ENCODE measurements around the gene PLXNC1. TPM values are rescaled to one million over a fixed set of nuclear protein-coding genes. Genes with fewer than 3 reads are reported as not detected.
"Not testable (repeated sequence)": the region's sequence is repeated elsewhere in the genome, so short reads cannot be mapped to it uniquely, and the experiment has no call there.

The PLXNC1 gene
- total RNA-seq, 1 donor from 2014 or later, result 10.3 TPM

DNA sequence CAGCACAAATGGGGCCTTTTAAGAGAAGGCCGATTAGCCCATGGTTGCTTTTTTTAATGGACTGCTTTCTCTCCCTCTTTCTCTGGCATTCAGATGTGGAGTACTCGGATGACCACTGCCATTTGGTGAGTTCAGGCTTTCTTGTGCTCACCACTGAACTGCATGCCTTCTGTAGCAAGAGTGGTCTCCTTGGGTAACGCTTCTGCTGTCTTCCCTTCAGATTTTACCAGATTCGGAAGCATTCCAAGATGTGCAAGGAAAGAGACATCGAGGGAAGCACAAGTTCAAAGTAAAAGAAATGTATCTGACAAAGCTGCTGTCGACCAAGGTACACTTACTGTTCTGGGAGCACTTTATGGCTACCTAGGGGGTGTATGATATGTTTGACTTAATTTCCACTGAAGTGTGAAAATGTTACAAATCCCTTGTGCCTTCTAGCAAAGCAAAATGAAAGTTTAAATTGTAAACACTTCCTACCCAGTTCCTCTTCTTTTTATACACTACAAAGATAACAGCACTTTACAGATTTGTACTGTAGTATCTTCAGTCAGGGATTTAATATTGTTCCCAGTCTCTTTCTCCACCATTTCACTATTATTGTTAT lies 148.8 kb downstream of the PLXNC1 start:
- no peak for DNase-seq (ENCODE audit: low spot score)

GRCh38 chr12:94297876-94298505 lies 149.6 kb downstream of the PLXNC1 start:
- DNase-seq (ENCODE audit: low spot score), result no peak

DNA sequence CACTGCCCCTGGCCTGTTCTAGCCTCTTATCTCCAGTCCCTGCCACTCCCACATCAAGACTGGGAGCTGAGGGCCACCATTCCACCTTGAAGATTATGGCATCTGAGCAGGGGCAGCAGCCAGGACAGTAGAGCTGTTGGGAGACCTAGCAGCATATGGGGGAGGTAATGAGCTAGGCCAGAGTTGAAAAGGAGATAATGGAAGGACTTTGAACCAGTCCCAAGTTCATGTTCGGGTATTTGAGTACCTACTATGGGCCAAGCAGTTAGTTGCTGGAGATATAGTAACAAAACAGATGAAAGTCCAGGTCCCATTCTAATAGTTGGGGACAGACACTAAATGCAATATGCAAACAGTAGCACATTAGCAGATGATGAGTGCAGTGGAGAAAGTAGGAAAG lies 151.5 kb downstream of the PLXNC1 start:
- DNase-seq (ENCODE audit: low spot score), result no peak

DNA sequence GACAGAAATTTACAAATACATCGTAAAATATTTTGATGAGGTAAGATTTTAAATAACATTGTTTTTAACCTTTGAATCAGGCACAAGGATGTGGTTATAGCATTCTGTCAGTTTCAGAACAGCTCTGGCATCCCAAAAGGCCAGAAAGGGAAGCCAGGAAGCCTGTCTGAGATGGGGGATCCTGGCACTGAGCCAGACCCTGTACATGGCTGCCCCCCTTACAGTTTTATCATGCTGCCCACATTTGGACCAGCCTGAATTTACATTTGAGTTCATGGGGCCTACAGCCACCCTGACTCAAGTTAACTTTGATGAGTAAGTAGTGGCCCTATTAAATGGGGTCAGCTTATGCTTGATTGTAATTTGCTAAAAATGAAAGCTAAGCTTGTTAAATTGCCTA lies 155.6 kb downstream of the PLXNC1 start:
- no peak for DNase-seq (ENCODE audit: low spot score)

GRCh38 chr12:94304566-94305061 lies 156.2 kb downstream of the PLXNC1 start:
- no peak for DNase-seq (ENCODE audit: low spot score)

GRCh38 chr12:94305130-94305957 lies 157.0 kb downstream of the PLXNC1 start:
- DNase-seq (ENCODE audit: low spot score), result no peak

GRCh38 chr12:94308612-94309011 lies 160.2 kb downstream of the PLXNC1 start:
- DNase-seq (ENCODE audit: low spot score), result no peak

DNA sequence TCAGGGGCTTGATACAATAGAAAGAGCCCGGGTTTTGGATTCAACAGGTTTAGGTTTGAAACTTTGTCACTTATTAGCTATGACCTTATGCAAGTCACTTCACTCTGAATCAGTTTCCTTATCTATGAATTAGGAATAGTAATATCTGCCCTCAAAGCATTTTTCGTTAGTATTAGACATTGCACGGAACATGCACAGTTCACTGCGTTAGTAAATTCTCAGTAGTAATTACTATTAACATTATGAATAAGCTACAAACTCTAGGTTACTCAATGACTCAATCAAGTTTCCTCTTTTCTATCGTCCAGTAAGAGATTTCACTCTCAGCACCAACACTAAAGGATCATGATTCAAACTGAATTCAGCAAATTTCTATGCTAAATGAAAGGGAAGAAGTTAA lies 161.0 kb downstream of the PLXNC1 start:
- no peak for DNase-seq (ENCODE audit: low spot score)

- no peak for DNase-seq (ENCODE audit: low spot score)
These were observed 164.0 kb downstream of the PLXNC1 start for GRCh38 chr12:94312378-94312777.

GRCh38 chr12:94316600-94316999 lies 168.2 kb downstream of the PLXNC1 start:
- not testable (repeated sequence) for DNase-seq (ENCODE audit: low spot score)

DNA sequence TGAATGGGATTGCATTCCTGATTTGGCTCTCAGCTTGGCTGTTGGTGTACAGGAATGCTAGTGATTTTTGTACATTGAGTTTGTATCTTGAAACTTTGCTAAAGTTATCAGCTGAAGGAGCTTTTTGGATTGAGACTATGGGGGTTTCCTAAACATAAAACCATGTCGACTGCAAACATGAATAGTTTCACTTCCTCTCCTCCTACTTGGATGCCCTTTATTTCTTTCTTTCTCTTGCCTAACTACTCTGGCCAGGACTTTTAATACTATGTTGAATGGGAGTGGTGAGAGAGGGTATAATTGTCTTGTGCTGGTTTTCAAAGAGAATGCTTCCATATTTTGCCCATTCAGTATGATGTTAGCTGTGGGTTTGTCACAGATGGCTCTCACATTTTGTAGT lies 169.8 kb downstream of the PLXNC1 start:
- DNase-seq (ENCODE audit: low spot score), result no peak

GRCh38 chr12:94320109-94320508 lies 171.7 kb downstream of the PLXNC1 start:
- no peak for DNase-seq (ENCODE audit: low spot score)

DNA sequence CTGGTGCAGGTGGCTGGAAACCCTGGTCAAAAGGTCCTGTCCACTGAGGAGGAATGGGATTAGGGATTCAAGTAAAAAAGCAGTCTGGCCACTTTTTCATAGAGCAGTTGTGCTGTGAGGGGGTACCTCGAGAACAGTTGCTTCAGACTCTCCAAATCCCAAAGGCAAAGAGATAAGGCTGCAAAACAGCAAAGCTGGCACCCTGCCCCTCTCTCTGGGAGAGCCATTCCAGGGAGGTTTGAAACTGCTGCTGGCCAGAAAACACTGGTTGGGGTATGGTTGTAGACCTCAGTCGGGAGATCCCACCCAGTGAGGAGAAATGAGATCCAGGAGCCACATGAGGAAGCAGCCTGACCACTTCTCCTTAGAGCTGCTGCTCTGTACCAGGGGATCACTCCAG lies 174.0 kb downstream of the PLXNC1 start:
- no peak for DNase-seq (ENCODE audit: low spot score)

GRCh38 chr12:94326234-94326633 lies 177.9 kb downstream of the PLXNC1 start:
- DNase-seq (ENCODE audit: low spot score), result no peak

GRCh38 chr12:94326727-94327126 lies 178.3 kb downstream of the PLXNC1 start:
- no peak for DNase-seq (ENCODE audit: low spot score)

DNA sequence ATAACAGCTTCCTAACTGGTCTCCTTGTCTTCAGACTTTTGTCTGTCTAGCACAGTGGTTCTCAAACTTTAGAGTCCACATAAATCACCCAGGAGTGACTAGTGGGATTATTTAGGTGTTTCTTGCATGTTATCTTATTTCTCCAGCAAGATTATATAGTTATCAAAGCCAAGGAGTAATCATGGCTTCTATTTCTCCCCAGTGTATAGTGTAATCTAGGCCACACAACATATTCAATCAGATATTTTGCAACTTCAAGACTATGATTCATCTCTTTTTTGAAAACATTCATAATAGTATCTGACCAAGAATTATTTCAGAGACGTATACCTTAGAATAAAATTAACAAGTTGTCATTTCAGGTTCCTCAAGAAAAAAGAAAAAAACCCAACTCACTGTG lies 179.4 kb downstream of the PLXNC1 start:
- DNase-seq (ENCODE audit: low spot score), result no peak

- DNase-seq (ENCODE audit: low spot score), result no peak
These were observed 181.0 kb downstream of the PLXNC1 start for GRCh38 chr12:94329366-94329765.

- no peak for DNase-seq (ENCODE audit: low spot score)
These were observed 185.0 kb downstream of the PLXNC1 start for GRCh38 chr12:94333396-94333795.

DNA sequence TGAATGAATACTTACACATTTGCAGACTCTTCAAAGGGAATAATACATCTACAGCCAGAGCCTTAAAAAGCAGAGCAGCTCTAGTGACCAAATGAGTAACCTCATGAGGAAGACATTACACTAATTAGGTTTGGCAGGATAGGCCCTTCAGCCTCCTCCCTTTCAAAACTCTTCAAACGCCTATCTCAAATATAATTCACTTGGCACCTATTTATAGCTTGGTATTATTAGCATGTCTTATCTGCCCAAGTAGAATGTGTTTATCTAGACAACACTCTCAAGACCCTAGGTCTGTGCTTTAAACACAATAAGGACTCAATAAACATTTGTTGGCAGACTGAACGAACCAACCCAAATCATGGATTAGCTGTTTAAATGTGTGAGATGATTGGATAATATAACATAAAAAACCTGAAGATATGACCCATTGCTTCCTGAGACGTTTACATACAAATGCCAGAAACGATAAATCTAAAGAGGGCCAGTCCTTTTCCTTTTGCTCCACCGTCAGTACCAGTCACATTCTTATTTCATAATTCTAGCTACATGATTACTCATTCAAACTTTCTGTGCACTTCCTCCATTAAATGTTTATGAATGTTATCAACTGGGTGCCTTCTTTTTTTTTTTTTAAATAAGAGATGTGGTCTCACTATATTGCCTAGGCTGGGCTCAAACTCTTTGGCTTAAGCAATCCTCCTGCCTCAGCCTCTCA lies 188.0 kb downstream of the PLXNC1 start:
- DNase-seq (ENCODE audit: low spot score), result no peak

DNA sequence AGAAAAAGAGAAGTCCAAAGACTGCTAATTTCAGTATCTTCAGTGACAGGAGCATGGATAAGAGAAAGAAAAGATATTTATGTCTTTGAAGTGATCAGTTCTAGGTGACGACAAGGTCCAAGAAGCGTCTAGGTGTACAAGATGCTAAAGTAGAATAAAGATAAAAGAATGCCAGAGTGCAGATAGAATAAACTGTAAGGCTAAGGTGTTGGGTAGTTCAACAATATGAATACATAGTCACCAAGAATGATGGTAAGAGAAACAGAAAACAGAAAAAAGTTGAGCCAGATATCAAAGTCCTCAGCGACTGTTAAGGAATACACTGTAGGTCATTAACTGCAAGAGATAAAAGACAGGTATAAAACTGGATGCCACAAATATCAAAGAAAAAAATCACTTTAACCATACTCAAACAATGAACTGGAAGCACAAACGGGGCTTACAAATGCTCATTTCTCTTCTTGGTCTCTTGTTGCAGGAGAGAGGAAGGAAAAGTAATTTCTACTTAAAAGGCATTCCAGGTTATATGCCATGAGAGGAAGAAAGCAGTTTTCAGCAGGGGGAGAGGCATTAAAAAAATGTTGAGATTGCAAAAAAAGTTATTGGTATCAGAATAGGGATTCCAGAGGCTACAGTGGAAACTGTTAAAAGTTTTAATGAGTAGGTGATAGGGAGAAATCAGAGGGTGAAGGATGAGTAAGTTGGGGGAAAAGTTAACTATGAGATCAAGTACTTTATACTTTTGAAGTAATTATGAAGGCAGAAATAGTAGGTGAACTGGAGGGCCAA lies 189.8 kb downstream of the PLXNC1 start:
- no peak for DNase-seq (ENCODE audit: low spot score)

GRCh38 chr12:94340573-94340972 lies 192.2 kb downstream of the PLXNC1 start:
- no peak for DNase-seq (ENCODE audit: low spot score)
